Endothelial cell of umbilical vein (primary cell): ENCODE results near the gene SLC9A9. TPM values are rescaled to one million over a fixed set of nuclear protein-coding genes. Genes with fewer than 3 reads are reported as not detected.

Source experiments
- BruUV-seq: library from RNA; stranded (reverse); fragments of 400-500 nt; replicated peaks from 2 replicates; lab custom pipeline; 2021; lab: Mats Ljungman, UMichigan
- CTCF ChIA-PET: fragments of 300-600, 350-600 bp; sonication (Branson Sonifier 250); formaldehyde crosslinking; loops from one replicate; lab custom pipeline; 2021; ENCODE audit warnings: antibody characterized with exemption, inconsistent platforms; lab: Charles Lee
- POLR2A ChIA-PET: fragments of 300-600, 350-600 bp; sonication (Branson Sonifier 250); formaldehyde crosslinking; loops from one replicate; lab custom pipeline; 2021; ENCODE audit warnings: antibody characterized with exemption, inconsistent platforms; lab: Charles Lee
- DNase-seq: peaks from one replicate; pipeline ENCODE4 v3.0.0-alpha.2; 2011; ENCODE audit warnings: low read depth, low spot score
- FAIRE-seq: peaks from 2 replicates; lab custom pipeline; 2011; peaks lifted over from hg19 to GRCh38; lab: Jason Lieb, UNC
- H2AFZ ChIP-seq: 2 replicates; pipeline ENCODE4 v1.6.0; 2012; ENCODE audit warnings: low read depth, low read length, control low read depth, inconsistent platforms
- H3K27ac ChIP-seq: 2 replicates; pipeline ENCODE4 v1.5.1; 2011; ENCODE audit warnings: low read depth, mild to moderate bottlenecking, control low read depth, low read length, moderate library complexity; ENCODE audit not compliant: insufficient read depth
- H3K27me3 ChIP-seq, 2 experiments: 2 replicates each; pipeline versions ENCODE4 v1.6.0 to v1.6.1; 2011; ENCODE audit warnings: low read length in 2 of 2, mixed read lengths in 1 of 2; ENCODE audit not compliant: control insufficient read depth in 2 of 2, insufficient read depth in 2 of 2
- H3K36me3 ChIP-seq, 2 experiments: 2 replicates in 1 of 2; 3 replicates in 1 of 2; pipeline ENCODE4 v1.5.1; 2011; ENCODE audit warnings: low read length in 2 of 2, mild to moderate bottlenecking in 1 of 2, moderate library complexity in 1 of 2; ENCODE audit not compliant: control insufficient read depth in 2 of 2, insufficient read depth in 2 of 2; ENCODE audit errors: extremely low read depth in 1 of 2
- H3K4me1 ChIP-seq: 3 replicates; pipeline ENCODE4 v1.5.1; 2011; ENCODE audit warnings: mild to moderate bottlenecking, low read length; ENCODE audit not compliant: control insufficient read depth, insufficient read depth; ENCODE audit errors: extremely low read depth
- H3K4me2 ChIP-seq: 2 replicates; pipeline ENCODE4 v1.6.1; 2011; ENCODE audit warnings: low read length, control low read depth, mixed read lengths; ENCODE audit not compliant: insufficient read depth
- H3K4me3 ChIP-seq, 3 experiments: fragments of 200-600 bp in 1 of 3; sonication (generic), shearing (Covaris generic) in 1 of 3; replicated peaks in 1 of 3; 2 replicates each; pipeline ENCODE4 v1.5.1; 2011 to 2016; ENCODE audit warnings: control low read depth in 3 of 3, low read length in 3 of 3, mild to moderate bottlenecking in 2 of 3, inconsistent platforms in 1 of 3, low read depth in 1 of 3, moderate library complexity in 1 of 3; ENCODE audit not compliant: insufficient read depth in 1 of 3
- H3K79me2 ChIP-seq: 2 replicates; pipeline ENCODE4 v1.6.0; 2012; ENCODE audit warnings: low read length, inconsistent platforms; ENCODE audit not compliant: control insufficient read depth, insufficient read depth
- H3K9ac ChIP-seq: replicated peaks from 2 replicates; pipeline ENCODE3; 2011; ENCODE audit warnings: low read length, control low read depth; ENCODE audit not compliant: insufficient read depth; ENCODE audit errors: extremely low read depth
- H3K9me1 ChIP-seq: replicated peaks from 3 replicates; pipeline ENCODE4 v1.6.0; 2011; ENCODE audit warnings: mild to moderate bottlenecking, low read length; ENCODE audit not compliant: control insufficient read depth, insufficient read depth; ENCODE audit errors: extremely low read depth
- H3K9me3 ChIP-seq: replicated peaks from 2 replicates; pipeline ENCODE4 v1.5.1; 2012; ENCODE audit warnings: low read length, inconsistent platforms; ENCODE audit not compliant: control insufficient read depth, insufficient read depth
- H4K20me1 ChIP-seq: replicated peaks from 2 replicates; pipeline ENCODE3; 2011; ENCODE audit warnings: mild to moderate bottlenecking, low read length; ENCODE audit not compliant: control insufficient read depth, insufficient read depth; ENCODE audit errors: extremely low read depth
- EZH2 ChIP-seq: IDR thresholded peaks from 2 replicates; pipeline ENCODE4 v1.6.1; 2012; ENCODE audit warnings: borderline replicate concordance, low read depth, mild to moderate bottlenecking, moderate library complexity, low read length, inconsistent platforms; ENCODE audit not compliant: severe bottlenecking
- FOS ChIP-seq: IDR thresholded peaks from 2 replicates; pipeline ENCODE4 v1.6.1; 2011; ENCODE audit warnings: mild to moderate bottlenecking, low read length, moderate library complexity, borderline replicate concordance; ENCODE audit not compliant: insufficient read depth
- GATA2 ChIP-seq: IDR thresholded peaks from 2 replicates; pipeline ENCODE4 v1.7.0; 2011; ENCODE audit warnings: low read depth, mild to moderate bottlenecking, moderate library complexity, mixed read lengths, low read length; ENCODE audit not compliant: insufficient read length, insufficient read depth
- JUN ChIP-seq: IDR thresholded peaks from 2 replicates; pipeline ENCODE4 v1.6.1; 2011; ENCODE audit warnings: borderline replicate concordance, low read depth; ENCODE audit not compliant: insufficient read length, insufficient read depth
- MYC ChIP-seq: IDR thresholded peaks from one replicate; pipeline ENCODE4 v1.6.1; 2011; ENCODE audit warnings: mild to moderate bottlenecking, low read depth, low read length
- POLR2A ChIP-seq: IDR thresholded peaks from 2 replicates; pipeline ENCODE4 v1.6.1; 2012; ENCODE audit warnings: low read depth, mild to moderate bottlenecking, control low read depth, low read length
- POLR2AphosphoS5 ChIP-seq: IDR thresholded peaks from 2 replicates; pipeline ENCODE4 v1.6.1; 2012; ENCODE audit warnings: low read depth, mild to moderate bottlenecking, control low read depth, low read length, moderate library complexity; ENCODE audit not compliant: insufficient read depth
- dilution Hi-C: fragments of 300-500 bp; cut with MboI; formaldehyde crosslinking; loops from one replicate; pipeline ENCODE4 v1.15.0; 2019; ENCODE audit warnings: low sequenced_read_pairs; ENCODE audit not compliant: extremely low pct_ligation_motif_present
- intact Hi-C: fragments of 100-400 bp; cut with micrococcal nuclease; formaldehyde crosslinking; loops from one replicate; pipeline ENCODE4 v1.10.0; 2022
- polyA plus RNA-seq, 4 experiments: library from polyadenylated mRNA; depleted of rRNA in 3 of 4; stranded (reverse) in 3 of 4; unstranded in 1 of 4; fragments of >200 nt; gene quantifications; 2 replicates each; pipeline versions ENCODE4 v1.2.1 to v1.2.3, GENCODE V29; 2011 to 2012; ENCODE audit warnings: missing spikeins in 1 of 4
- total RNA-seq: library from RNA; stranded (reverse); gene quantifications from 2 replicates; pipeline ENCODE4 v1.2.3, GENCODE V29; 2021
- TF ChIP-seq, protein P1 (sequence below), 2 donors: IDR thresholded peaks; 1 replicate in 1 of 2; 2 replicates in 1 of 2; pipeline ENCODE4 v1.5.1; 2011; ENCODE audit warnings: low read length in 2 of 2, mild to moderate bottlenecking in 2 of 2, moderate library complexity in 2 of 2, control low read depth in 1 of 2, inconsistent platforms in 1 of 2, low read depth in 1 of 2; ENCODE audit not compliant: insufficient read depth in 1 of 2; ENCODE audit errors: extremely low read depth in 1 of 2
- TF ChIP-seq, protein P2 (sequence below): IDR thresholded peaks from 2 replicates; pipeline ENCODE4 v1.6.1; 2011; ENCODE audit not compliant: insufficient read depth, insufficient read length

Gene SLC9A9
- total and polyA plus RNA-seq, 2 donors (not counting 3 experiments of a cell fraction or from before 2014, with no cell fraction given): 1.5 to 1.8 TPM

DNA sequence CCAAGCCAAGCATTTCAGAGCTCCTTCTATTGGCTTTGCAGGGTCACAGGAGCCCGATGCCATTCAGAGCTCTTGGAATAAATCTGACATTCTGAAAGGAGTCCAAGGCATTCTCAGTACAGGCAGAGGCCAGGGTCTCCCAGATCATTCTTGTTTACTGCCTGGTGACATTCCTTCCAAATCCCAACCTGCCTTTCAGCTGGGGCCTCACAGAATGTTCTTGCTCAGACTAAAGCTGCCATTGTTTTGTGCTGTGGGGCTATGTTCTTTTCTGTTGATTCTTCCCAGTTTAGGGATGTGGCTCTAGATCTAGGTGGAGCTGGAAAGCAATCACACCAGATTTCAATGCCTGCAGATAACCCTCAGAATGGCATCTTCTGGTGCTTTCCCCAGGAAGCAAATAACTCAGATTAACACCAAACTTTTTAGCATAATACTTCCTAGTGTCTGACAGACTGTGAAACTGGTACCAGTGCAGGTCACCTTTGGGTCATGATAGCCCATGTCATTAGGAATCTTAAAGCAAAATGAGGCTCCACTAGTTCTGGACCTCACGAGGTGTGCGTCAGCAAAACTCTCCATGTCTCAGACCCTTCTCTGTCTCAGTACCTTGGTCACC is 561.8 kb downstream of the SLC9A9 start:
- H3K4me3 ChIP-seq: no peak overlapping the region
- H3K9ac ChIP-seq: no peak overlapping the region
- intact Hi-C loops: no loop called here
- no TSS peak for BruUV-seq
- no peak overlapping the region for H2AFZ ChIP-seq
- H3K9me1 ChIP-seq: no peaks in the 10 kb centered on the region
- no peaks in the 10 kb centered on the region for H3K79me2 ChIP-seq
- H3K9me3 ChIP-seq: no peaks in the 10 kb centered on the region
- dilution Hi-C loops: no loop called here
- FAIRE-seq (peak; percentile 55), DNase-seq (no peak)
- ChIA-PET CTCF (interaction anchor here (0.8 to 1.3 kb wide), 3 partner anchors 15 to 66 kb away, joined by 3 read pairs; no protein-coding TSS in a partner anchor), POLR2A (no interaction called here)
- H3K4me1 ChIP-seq: no peaks in the 10 kb centered on the region
- H4K20me1 ChIP-seq: no peaks in the 10 kb centered on the region
- H3K27ac ChIP-seq: no peak overlapping the region
- no peaks in the 10 kb centered on the region for H3K36me3 ChIP-seq
- H3K4me2 ChIP-seq: no peak overlapping the region
- no peaks in the 10 kb centered on the region for H3K27me3 ChIP-seq
- TF ChIP-seq, protein P1, sequence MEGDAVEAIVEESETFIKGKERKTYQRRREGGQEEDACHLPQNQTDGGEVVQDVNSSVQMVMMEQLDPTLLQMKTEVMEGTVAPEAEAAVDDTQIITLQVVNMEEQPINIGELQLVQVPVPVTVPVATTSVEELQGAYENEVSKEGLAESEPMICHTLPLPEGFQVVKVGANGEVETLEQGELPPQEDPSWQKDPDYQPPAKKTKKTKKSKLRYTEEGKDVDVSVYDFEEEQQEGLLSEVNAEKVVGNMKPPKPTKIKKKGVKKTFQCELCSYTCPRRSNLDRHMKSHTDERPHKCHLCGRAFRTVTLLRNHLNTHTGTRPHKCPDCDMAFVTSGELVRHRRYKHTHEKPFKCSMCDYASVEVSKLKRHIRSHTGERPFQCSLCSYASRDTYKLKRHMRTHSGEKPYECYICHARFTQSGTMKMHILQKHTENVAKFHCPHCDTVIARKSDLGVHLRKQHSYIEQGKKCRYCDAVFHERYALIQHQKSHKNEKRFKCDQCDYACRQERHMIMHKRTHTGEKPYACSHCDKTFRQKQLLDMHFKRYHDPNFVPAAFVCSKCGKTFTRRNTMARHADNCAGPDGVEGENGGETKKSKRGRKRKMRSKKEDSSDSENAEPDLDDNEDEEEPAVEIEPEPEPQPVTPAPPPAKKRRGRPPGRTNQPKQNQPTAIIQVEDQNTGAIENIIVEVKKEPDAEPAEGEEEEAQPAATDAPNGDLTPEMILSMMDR (IDR thresholded peaks at IDR 0.05; ENCODE audit: extremely low read depth in 1 of 2, insufficient read depth in 1 of 2, low read depth in 1 of 2, low read length in 2 of 2): no peak
- TF ChIP-seq EZH2 (no peak), FOS (no peak), GATA2 (no peak), POLR2AphosphoS5 (no peak), JUN (no peak), MYC (no peak), POLR2A (no peak)
- TF ChIP-seq, protein P2, sequence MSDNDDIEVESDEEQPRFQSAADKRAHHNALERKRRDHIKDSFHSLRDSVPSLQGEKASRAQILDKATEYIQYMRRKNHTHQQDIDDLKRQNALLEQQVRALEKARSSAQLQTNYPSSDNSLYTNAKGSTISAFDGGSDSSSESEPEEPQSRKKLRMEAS: no peak
